Nephron (organoid): ENCODE results near the gene PLXNA1.
A peak's percentile ranks its signal among the peaks of the same experiment; 100 is the strongest.

ENCODE experiments used
- H3K27ac Mint-ChIP-seq, 3 experiments: 2 replicates each; pipeline ENCODE4 v1.8.0; 2020; ENCODE audit warnings: mixed read lengths in 3 of 3, mild to moderate bottlenecking in 2 of 3, moderate library complexity in 1 of 3
- H3K27me3 Mint-ChIP-seq: 2 replicates; pipeline ENCODE4 v1.8.0; 2021; ENCODE audit warnings: low read depth, mild to moderate bottlenecking, moderate library complexity, mixed read lengths
- H3K36me3 Mint-ChIP-seq: 2 replicates; pipeline ENCODE4 v1.8.0; 2020; ENCODE audit warnings: low read depth, mixed read lengths
- H3K4me1 Mint-ChIP-seq: 2 replicates; pipeline ENCODE4 v1.8.0; 2020; ENCODE audit warnings: mixed read lengths
- H3K4me3 Mint-ChIP-seq, 3 experiments: 2 replicates each; pipeline ENCODE4 v1.8.0; 2020; ENCODE audit warnings: mild to moderate bottlenecking in 3 of 3, mixed read lengths in 3 of 3, moderate library complexity in 2 of 3
- H3K9me3 Mint-ChIP-seq: 2 replicates; pipeline ENCODE4 v1.8.0; 2020; ENCODE audit warnings: mixed read lengths
- TF ChIP-seq, protein P1 (sequence below), 3 experiments: fragments of 200-600 bp; sonication (generic); IDR thresholded peaks; one replicate each; pipeline ENCODE4 v1.5.0; 2021; ENCODE audit warnings: antibody characterized with exemption in 3 of 3; ENCODE audit not compliant: unreplicated experiment in 3 of 3

The PLXNA1 gene

DNA sequence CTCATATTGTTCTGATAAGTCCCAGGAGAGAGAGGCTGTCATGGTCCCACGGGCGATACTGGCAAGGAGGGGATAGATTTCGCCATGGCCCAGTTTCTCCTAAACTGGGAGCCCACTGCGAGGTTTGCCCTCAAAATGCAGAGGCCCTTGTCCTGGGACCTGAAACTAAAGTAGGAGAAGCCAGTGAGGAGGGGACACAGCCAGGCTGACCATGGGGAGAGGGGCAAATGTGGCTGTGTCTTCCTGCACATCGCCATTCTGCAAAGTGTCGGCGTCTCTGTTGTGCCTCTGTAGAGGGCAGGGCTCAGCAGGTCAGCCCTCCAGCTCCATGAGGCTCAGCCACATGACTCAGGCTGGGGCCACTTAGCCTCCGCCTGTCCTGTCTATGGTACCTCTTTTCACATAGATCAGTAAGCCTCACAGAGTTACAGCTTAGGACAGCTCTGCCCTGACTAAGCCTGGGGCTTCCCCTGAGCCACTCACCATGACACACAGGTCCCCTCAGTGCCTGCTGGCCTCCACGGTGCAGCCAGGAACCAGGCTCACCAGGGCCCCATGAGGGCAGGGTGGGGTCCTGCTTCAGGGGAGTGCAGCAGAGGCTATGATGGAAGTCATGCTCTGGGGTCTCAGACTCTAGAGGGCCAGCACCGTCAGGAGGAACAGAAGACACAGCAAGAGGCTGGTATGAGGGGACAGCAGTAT, 28.6 kb upstream of the PLXNA1 start:
- H3K27me3 Mint-ChIP-seq: peaks cover 3% of the 10 kb centered on the region

GRCh38 chr3:126955004-126955790, 27.7 kb upstream of the PLXNA1 start:
- no peaks in the 10 kb centered on the region for H3K9me3 Mint-ChIP-seq

More for the DNA sequence above, 28.6 kb upstream of the PLXNA1 start:
- H3K27ac Mint-ChIP-seq: peak overlapping the region in 1 of 3 experiments; percentile 14
- TF ChIP-seq, protein P1, sequence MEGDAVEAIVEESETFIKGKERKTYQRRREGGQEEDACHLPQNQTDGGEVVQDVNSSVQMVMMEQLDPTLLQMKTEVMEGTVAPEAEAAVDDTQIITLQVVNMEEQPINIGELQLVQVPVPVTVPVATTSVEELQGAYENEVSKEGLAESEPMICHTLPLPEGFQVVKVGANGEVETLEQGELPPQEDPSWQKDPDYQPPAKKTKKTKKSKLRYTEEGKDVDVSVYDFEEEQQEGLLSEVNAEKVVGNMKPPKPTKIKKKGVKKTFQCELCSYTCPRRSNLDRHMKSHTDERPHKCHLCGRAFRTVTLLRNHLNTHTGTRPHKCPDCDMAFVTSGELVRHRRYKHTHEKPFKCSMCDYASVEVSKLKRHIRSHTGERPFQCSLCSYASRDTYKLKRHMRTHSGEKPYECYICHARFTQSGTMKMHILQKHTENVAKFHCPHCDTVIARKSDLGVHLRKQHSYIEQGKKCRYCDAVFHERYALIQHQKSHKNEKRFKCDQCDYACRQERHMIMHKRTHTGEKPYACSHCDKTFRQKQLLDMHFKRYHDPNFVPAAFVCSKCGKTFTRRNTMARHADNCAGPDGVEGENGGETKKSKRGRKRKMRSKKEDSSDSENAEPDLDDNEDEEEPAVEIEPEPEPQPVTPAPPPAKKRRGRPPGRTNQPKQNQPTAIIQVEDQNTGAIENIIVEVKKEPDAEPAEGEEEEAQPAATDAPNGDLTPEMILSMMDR (IDR thresholded peaks at IDR 0.05; ENCODE audit: unreplicated experiment in 3 of 3): no peak
- no peaks in the 10 kb centered on the region for H3K9me3 Mint-ChIP-seq
- H3K4me3 Mint-ChIP-seq: no peak overlapping the region
- no peaks in the 10 kb centered on the region for H3K4me1 Mint-ChIP-seq
- H3K36me3 Mint-ChIP-seq: peaks cover under 1% of the 10 kb centered on the region

DNA sequence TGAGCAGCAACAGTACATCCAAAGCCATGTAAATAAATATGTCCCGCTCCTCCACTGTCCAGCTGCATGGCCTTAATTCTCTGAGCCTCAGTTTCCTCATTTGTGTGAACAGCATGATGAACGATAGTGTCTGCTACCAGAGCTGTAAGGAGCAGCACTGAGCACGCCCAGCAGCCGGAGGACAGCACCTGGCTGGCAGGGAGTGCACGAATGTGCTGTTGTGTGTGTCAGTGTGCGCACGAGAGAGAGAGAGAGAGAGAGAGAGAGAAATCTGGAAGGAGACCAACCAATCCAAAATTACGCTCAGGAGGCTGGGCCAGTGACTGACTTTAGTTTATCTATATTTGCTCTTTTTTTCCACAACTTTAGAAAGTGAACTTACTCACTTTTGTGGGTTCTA, 26.6 kb upstream of the PLXNA1 start:
- Mint-ChIP-seq H3K4me3 (no peak overlapping the region), H3K9me3 (no peaks in the 10 kb centered on the region), H3K27ac (no peak overlapping the region), H3K36me3 (no peaks in the 10 kb centered on the region), H3K4me1 (peaks cover 4% of the 10 kb centered on the region), H3K27me3 (peaks cover 3% of the 10 kb centered on the region)
- TF ChIP-seq, protein P1 (IDR thresholded peaks at IDR 0.05; ENCODE audit: unreplicated experiment in 3 of 3): no peak

More at GRCh38 chr3:126955004-126955790, 27.7 kb upstream of the PLXNA1 start:
- TF ChIP-seq, protein P1 (IDR thresholded peaks at IDR 0.05; ENCODE audit: unreplicated experiment in 3 of 3): no peak
- Mint-ChIP-seq H3K4me3 (no peak overlapping the region), H3K4me1 (peaks cover 1% of the 10 kb centered on the region), H3K27ac (no peak overlapping the region), H3K27me3 (peaks cover 3% of the 10 kb centered on the region), H3K36me3 (no peaks in the 10 kb centered on the region)

DNA sequence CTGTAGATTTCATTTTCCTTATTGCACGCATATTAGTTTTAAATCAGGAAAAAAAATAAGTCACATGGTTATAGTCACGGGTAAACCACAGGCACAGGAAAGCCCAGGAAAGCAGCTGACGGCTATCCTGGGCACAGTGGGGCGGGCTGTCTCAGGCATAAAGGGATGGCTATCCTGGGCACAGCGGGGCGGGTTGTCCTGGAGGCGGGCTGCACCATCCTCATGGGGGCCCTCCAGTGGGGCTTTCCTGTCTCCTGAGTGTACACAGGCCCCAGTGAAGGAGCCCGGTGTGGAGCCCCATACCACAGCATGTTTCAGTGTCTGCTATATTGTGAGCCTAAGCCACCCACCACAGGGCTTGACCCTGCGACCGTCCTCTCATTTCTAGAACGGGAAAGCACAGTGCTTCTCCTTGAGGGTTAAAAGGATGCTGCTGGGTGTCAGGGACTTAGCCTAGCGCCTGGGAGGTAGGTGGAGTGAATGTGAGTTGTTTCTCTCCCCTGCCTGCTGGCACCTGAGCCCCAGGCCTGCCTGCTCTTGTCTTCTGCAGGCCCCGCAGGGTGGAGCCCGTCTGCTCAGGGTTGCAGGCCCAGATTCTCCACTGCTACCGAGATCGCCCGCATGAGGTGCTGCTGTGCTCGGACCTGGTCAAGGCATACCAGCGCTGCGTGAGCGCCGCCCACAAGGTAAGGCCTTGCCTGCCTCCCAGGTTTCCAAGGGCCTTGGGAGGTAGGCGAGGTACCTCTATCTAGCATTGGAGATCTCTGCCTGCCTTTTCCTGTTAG, 25.9 kb upstream of the PLXNA1 start:
- TF ChIP-seq, protein P1 (IDR thresholded peaks at IDR 0.05; ENCODE audit: unreplicated experiment in 3 of 3): no peak
- peaks cover 3% of the 10 kb centered on the region for H3K27me3 Mint-ChIP-seq
- H3K27ac Mint-ChIP-seq: no peak overlapping the region
- no peaks in the 10 kb centered on the region for H3K36me3 Mint-ChIP-seq
- H3K4me3 Mint-ChIP-seq: no peak overlapping the region
- H3K4me1 Mint-ChIP-seq: peaks cover 4% of the 10 kb centered on the region
- H3K9me3 Mint-ChIP-seq: no peaks in the 10 kb centered on the region

DNA sequence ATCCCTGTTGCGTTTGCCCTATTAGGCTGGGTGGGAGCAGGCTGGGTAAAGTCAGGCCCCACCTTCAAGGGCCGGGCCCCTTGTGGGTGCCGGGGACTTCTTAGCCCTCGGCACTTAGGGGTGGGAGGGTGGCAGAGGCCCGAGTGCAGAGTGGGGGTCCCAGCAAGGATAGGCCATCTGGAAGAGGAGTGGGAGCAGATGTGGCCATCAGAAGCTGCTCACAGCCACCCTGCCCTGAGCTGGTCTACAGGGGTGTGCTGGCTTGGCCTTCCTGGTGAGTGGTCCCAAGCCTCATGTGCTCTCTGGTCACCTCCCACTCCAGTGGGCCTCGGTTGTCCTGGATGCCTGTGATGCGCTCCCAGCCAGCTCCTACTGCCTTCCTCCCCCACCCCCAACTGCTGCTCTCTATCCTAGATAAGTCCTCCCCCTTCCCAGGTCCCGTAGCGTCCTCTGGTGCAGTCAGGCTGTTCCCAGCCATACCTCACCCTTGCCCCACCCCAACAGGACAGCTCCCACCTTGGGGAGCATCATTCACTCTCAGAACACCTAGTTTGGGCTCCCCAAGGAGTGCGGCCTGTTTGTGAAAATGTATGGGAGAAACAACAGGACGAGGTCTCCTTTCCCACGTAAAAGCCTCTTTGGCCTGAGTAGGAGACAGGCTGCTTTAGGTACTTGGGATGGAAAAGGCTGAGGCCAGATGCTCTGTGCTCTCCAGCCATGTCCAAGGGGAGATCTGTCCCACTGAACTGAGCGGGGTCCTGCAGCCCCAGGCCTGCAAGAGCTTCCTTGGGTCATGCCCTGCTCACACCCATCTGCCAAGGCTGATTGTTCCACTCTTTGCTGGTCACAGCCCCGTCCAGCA, 24.9 kb upstream of the PLXNA1 start:
- TF ChIP-seq, protein P1 (IDR thresholded peaks at IDR 0.05; ENCODE audit: unreplicated experiment in 3 of 3): no peak
- Mint-ChIP-seq H3K36me3 (no peaks in the 10 kb centered on the region), H3K9me3 (no peaks in the 10 kb centered on the region), H3K27me3 (peaks cover 3% of the 10 kb centered on the region), H3K4me3 (no peak overlapping the region), H3K27ac (no peak overlapping the region), H3K4me1 (peaks cover 4% of the 10 kb centered on the region)
